ENCODE data around the gene CADM1. TPM values are rescaled to one million over a fixed set of nuclear protein-coding genes. Genes with fewer than 3 reads are reported as not detected.

Gene CADM1
- total and polyA plus RNA-seq, 2 experiments from 2014 or later = 16.5 to 18.0 TPM

- TF ChIP-seq REST (IDR thresholded peaks at IDR 0.05; ENCODE audit: unreplicated experiment) (no peak), STAT1 (IDR thresholded peaks at IDR 0.05; ENCODE audit: unreplicated experiment) (no peak), NANOG (IDR thresholded peaks at IDR 0.05; ENCODE audit: borderline replicate concordance) (no peak)
Measured at GRCh38 chr11:115503886-115504275, 334 bp downstream of the CADM1 start (continued).

GRCh38 chr11:115503083-115503885 lies 931 bp downstream of the CADM1 start:
- ATAC-seq (peak; percentile 33), DNase-seq (ENCODE audit: low spot score) (peak; percentile 71)
- H3K9me2 ChIP-seq (ENCODE audit: insufficient read depth) = no peaks in the 10 kb centered on the region
- H4K20me1 ChIP-seq (replicated peaks; ENCODE audit: insufficient read depth) = peaks cover 20% of the 10 kb centered on the region
- Mint-ChIP-seq H3K36me3 (ENCODE audit: low read depth) (no peaks in the 10 kb centered on the region), H3K27me3 (ENCODE audit: insufficient read depth, low read depth, poor library complexity) (peaks cover 18% of the 10 kb centered on the region), H3K4me3 (peak overlapping the region; percentile 83), H3K4me1 (peaks cover 12% of the 10 kb centered on the region), H3K9me3 (no peaks in the 10 kb centered on the region), H3K27ac (no peak overlapping the region)
- TF ChIP-seq NANOG (IDR thresholded peaks at IDR 0.05; ENCODE audit: borderline replicate concordance) (no peak), ZNF331 (CRISPR knock-in tag; IDR thresholded peaks at IDR 0.05; ENCODE audit: low read depth) (no peak), CTCF (conservative IDR thresholded peaks at IDR 0.05; ENCODE audit: low read depth in 2 of 2) (peak in 1 of 2 experiments; percentile 50; a peak in 2 of 4 replicates)
- H3F3A ChIP-seq (replicated peaks; ENCODE audit: low read depth) = peaks cover 2% of the 10 kb centered on the region; the same call in 1 of the 2 replicates
- H3K4me1 ChIP-seq (ENCODE audit: insufficient read depth) = peaks cover 40% of the 10 kb centered on the region
- H3K4me2 ChIP-seq = peak overlapping the region; percentile 95
- peaks cover 4% of the 10 kb centered on the region; the same call in 1 of the 2 replicates for H3K79me2 ChIP-seq (replicated peaks; ENCODE audit: insufficient read depth)
- no peaks in the 10 kb centered on the region for H3K36me3 ChIP-seq (ENCODE audit: insufficient read depth)
- peak overlapping the region; percentile 74 for H3K4me3 ChIP-seq
- peaks cover 86% of the 10 kb centered on the region for H3K27me3 ChIP-seq (ENCODE audit: insufficient read depth)
- H2AFZ ChIP-seq = peak overlapping the region; percentile 76
- H3K27ac ChIP-seq (ENCODE audit: low read depth) = no peak overlapping the region

GRCh38 chr11:115502636-115503082 lies 1.6 kb downstream of the CADM1 start:
- Histone ChIP-seq H3K27me3 (ENCODE audit: insufficient read depth) (peaks cover 80% of the 10 kb centered on the region), H3F3A (replicated peaks; ENCODE audit: low read depth) (peaks cover 2% of the 10 kb centered on the region; the same call in 1 of the 2 replicates), H3K9me2 (ENCODE audit: insufficient read depth) (no peaks in the 10 kb centered on the region), H3K27ac (ENCODE audit: low read depth) (no peak overlapping the region), H4K20me1 (replicated peaks; ENCODE audit: insufficient read depth) (peaks cover 20% of the 10 kb centered on the region), H3K4me3 (peak overlapping the region; percentile 74), H3K79me2 (replicated peaks; ENCODE audit: insufficient read depth) (peaks cover 4% of the 10 kb centered on the region; the same call in 1 of the 2 replicates), H3K36me3 (ENCODE audit: insufficient read depth) (no peaks in the 10 kb centered on the region), H3K4me2 (peak overlapping the region; percentile 95), H3K4me1 (ENCODE audit: insufficient read depth) (peaks cover 47% of the 10 kb centered on the region), H2AFZ (peak overlapping the region; percentile 57)
- DNase-seq (ENCODE audit: low spot score) (peak; percentile 60), ATAC-seq (peak; percentile 19)
- H3K4me1 Mint-ChIP-seq = peaks cover 18% of the 10 kb centered on the region
- peaks cover 18% of the 10 kb centered on the region for H3K27me3 Mint-ChIP-seq (ENCODE audit: insufficient read depth, low read depth, poor library complexity)
- H3K4me3 Mint-ChIP-seq = no peak overlapping the region
- no peak overlapping the region for H3K27ac Mint-ChIP-seq
- no peaks in the 10 kb centered on the region for H3K36me3 Mint-ChIP-seq (ENCODE audit: low read depth)
- no peaks in the 10 kb centered on the region for H3K9me3 Mint-ChIP-seq
- TF ChIP-seq JUNB (IDR thresholded peaks at IDR 0.05; ENCODE audit: unreplicated experiment) (no peak), NANOG (IDR thresholded peaks at IDR 0.05; ENCODE audit: borderline replicate concordance) (no peak), EZH2 (IDR thresholded peaks at IDR 0.05; ENCODE audit: low read depth, unreplicated experiment) (peak; percentile 35)
